ENCODE results near the gene NDUFS2. TPM values are rescaled to one million over a fixed set of nuclear protein-coding genes. Genes with fewer than 3 reads are reported as not detected.

The NDUFS2 gene
- polyA plus RNA-seq, 1 donor from 2014 or later = 71.3 TPM

DNA sequence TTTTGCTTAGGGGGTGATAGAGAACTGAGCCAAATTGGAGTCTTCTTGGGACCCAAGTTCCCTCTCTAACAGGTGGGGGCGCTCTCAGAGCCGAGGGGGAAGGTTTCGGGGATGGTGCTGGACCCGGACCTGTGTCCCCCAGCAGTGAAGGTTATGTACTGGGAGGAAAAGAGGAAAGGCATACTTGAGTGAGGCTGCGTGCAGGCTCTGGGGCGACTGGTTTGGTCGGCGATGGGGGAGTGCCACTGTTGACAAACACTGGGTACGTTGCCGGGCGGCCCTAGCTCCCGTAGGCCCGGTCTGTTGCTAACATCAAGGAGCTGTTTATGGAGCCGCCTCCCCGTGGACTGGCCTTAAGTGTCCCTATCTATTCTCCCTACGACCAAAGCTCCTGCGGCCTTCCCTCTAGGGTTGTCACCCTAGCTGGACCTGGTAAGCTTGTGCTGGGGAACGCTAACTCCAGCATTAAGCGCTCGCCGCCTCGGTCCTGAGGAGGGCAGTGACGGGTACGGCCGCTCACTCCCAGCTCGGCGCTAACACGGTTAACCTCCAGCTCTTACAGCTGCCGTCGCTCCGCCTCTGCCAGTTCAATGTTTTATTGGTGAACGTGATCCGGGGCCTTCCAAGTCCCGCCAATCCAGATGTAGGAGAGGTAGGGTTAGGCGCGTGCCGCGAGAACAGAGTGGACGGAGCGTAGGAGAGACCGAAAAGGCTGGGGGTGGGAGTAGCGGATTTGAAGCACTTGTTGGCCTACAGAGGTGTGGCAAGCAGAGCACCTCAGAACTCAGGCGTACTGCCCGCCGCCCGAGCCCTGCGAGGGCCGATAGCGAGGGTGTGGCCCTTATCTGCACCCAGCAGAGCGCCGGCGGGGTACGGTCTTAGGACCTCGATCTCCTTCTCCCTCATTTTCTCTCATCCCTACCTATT lies 36.2 kb upstream of the NDUFS2 start, which contains the start of gene PPOX:
PPOX (plus strand) TSS at position 685 of the 927 bp plus-strand sequence. CDS start 422 bp downstream, outside the sequence.
- peak within 1 kb of the TSS; percentile 95 to 98 (median 97) for H3K27ac Mint-ChIP-seq
- peaks cover 10 to 29% (median 27%) of the 10 kb centered on the region in 3 donors for H3K4me1 Mint-ChIP-seq
- H3K27me3 Mint-ChIP-seq = no peaks in the 10 kb centered on the region
- peak within 1 kb of the TSS; percentile 86 to 93 (median 92) for H3K4me3 Mint-ChIP-seq
- H3K9me3 Mint-ChIP-seq = no peaks in the 10 kb centered on the region
- H3K36me3 Mint-ChIP-seq = peaks cover 3% of the 10 kb centered on the region

DNA sequence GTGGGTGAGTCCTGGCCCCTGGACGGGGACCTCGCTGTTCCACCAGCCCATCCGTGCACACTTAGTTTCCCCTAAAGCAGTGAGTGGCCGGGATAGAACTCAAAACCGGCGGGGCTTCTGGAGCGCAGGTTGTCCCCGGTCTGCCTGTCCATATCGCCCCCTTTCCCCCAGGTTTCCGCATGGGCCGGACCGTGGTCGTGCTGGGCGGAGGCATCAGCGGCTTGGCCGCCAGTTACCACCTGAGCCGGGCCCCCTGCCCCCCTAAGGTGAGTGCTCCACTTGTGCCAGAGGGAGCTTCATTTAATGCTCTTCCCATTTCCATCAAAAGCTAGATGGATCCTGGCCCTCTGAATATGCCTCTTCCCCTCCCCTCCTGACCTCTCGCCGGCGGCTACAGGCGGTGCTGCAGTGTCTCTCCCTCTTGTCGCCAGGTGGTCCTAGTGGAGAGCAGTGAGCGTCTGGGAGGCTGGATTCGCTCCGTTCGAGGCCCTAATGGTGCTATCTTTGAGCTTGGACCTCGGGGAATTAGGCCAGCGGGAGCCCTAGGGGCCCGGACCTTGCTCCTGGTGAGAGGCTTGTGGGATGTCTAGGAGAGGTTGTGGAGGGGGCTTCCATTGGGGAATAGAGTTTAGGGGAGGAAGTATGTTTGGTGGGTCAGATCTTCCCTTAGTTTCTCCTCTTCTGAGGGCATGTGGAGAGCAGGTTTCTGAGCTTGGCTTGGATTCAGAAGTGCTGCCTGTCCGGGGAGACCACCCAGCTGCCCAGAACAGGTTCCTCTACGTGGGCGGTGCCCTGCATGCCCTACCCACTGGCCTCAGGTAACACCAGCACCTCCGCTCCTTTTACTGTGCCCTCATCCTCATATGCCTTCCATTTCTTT lies 35.3 kb upstream of the NDUFS2 start:
- Mint-ChIP-seq H3K27ac (peak overlapping the region; percentile 95 to 98 (median 97)), H3K27me3 (no peaks in the 10 kb centered on the region), H3K4me3 (peak overlapping the region; percentile 86 to 93 (median 92)), H3K4me1 (peaks cover 10 to 23% (median 18%) of the 10 kb centered on the region in 3 donors), H3K9me3 (no peaks in the 10 kb centered on the region), H3K36me3 (peaks cover 3% of the 10 kb centered on the region)

DNA sequence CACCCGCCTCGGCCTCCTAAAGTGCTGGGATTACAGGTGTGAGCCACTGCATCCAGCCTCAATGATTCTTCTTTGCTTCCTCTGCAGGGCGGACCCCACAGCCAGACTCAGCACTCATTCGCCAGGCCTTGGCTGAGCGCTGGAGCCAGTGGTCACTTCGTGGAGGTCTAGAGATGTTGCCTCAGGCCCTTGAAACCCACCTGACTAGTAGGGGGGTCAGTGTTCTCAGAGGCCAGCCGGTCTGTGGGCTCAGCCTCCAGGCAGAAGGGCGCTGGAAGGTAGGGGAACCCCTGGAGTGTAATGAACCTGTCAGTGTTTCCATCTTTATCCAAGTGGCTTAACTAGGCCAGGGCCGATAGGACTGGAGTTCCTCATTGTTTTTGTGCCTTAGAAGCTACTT lies 33.3 kb upstream of the NDUFS2 start:
- H3K36me3 Mint-ChIP-seq = peaks cover 2% of the 10 kb centered on the region

DNA sequence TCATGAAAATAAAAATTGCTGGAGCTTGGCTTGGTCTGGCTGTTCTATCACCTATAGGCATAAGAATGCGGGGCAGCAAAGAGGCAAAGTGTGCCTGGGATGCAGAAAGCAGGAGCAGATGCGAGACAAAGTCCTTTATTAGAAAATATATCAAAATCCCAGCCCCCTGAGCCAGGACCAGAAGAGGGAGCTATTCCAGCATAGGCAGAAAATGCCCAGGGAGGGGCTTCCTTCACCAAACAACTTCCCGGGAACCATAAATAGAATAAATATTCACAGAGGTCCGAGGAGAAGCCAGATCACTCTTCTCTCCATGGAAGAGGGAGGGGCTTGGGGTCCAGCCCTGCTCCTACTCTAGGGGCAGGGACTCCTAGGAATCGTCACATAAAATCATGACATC lies 31.0 kb upstream of the NDUFS2 start:
- Mint-ChIP-seq H3K4me3 (peak overlapping the region in 1 of 4 donors; percentile 57), H3K27me3 (no peaks in the 10 kb centered on the region), H3K27ac (peak overlapping the region in 1 of 3 donors; percentile 86), H3K4me1 (peaks cover 3 to 27% (median 25%) of the 10 kb centered on the region in 3 donors), H3K9me3 (no peaks in the 10 kb centered on the region), H3K36me3 (peaks cover 2% of the 10 kb centered on the region)

More for the DNA sequence above, 33.3 kb upstream of the NDUFS2 start:
- Mint-ChIP-seq H3K9me3 (no peaks in the 10 kb centered on the region), H3K4me1 (peaks cover 10 to 20% (median 18%) of the 10 kb centered on the region in 3 donors), H3K4me3 (peak overlapping the region in 2 of 4 donors; percentile 78 to 93), H3K27me3 (no peaks in the 10 kb centered on the region), H3K27ac (peak overlapping the region in 1 of 3 donors; percentile 80)

DNA sequence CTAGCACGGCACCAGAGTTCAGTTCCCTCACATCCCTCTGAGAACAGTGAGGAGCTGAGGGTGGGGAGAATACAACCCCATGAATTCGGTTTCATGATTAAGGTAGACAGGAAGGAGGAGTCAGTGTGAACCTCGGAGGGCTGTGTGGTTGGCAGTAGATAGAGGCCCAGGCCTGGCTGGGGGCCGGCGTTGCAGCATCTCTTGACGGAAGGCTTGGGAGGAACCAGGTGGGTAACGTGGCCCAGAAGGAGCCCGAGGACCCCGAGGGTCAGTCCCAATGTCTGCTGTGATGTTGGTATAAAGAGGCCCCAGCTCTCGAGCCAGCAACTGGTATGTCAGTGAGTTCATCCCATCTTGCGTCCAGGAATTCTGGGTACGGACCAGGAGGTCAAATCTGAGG lies 30.5 kb upstream of the NDUFS2 start:
- Mint-ChIP-seq H3K4me3 (no peak overlapping the region), H3K9me3 (no peaks in the 10 kb centered on the region), H3K27ac (peak overlapping the region in 1 of 3 donors; percentile 86), H3K4me1 (peaks cover 4 to 30% (median 30%) of the 10 kb centered on the region in 3 donors), H3K36me3 (peaks cover 2% of the 10 kb centered on the region), H3K27me3 (no peaks in the 10 kb centered on the region)

DNA sequence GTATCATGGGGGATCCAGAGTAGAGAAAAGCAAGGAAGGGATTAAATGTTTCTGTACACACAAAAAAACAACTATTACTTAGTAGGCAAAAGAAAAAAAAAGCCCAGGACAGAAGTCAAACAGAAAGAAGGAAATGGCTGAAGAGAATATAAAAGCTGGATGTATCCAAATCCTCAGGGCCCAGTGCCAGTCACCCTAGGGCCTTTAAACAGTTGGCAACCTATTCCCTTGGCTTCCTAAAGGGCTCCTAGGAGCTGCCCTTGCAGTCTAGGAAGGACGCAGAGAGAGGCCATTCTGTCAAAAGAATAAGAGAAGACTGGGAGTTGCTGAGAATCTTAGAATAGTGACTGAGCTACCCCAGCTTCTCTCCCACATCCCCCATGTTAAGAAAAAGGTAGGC lies 29.8 kb upstream of the NDUFS2 start:
- peak overlapping the region in 1 of 3 donors; percentile 12 for H3K27ac Mint-ChIP-seq
- H3K36me3 Mint-ChIP-seq = peaks cover 2% of the 10 kb centered on the region
- H3K4me3 Mint-ChIP-seq = peak overlapping the region in 1 of 4 donors; percentile 59
- no peaks in the 10 kb centered on the region for H3K9me3 Mint-ChIP-seq
- no peaks in the 10 kb centered on the region for H3K27me3 Mint-ChIP-seq
- H3K4me1 Mint-ChIP-seq = peaks cover 9 to 29% (median 25%) of the 10 kb centered on the region in 3 donors

DNA sequence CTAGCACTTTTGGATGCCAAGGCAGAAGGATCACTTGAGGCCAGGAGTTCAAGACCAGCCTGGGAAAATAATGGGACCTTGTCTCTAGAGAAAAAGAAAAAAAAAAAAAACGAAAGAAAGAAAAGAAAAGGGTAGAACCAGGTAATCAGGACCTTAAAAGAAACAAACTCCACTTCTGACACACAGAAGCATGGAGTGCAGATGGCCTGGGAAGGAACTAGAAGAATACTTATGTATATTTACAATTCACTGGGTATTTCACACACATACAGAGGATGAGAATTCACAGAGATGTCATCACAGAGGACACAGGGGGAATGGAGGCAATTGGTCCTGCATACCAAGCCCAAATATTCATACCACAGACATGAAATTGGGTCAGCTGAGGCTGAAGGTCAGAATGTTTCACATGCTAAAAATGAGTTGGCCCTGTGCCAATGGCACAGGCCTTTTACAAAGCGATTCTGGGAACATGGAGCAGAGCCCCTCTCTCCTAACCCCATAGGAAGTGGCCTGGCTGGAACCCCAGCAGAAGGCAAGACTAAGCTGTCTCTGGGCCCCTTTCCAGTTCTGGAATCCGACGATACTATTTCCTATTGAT lies 29.3 kb upstream of the NDUFS2 start:
- H3K9me3 Mint-ChIP-seq = no peaks in the 10 kb centered on the region
- H3K27me3 Mint-ChIP-seq = no peaks in the 10 kb centered on the region
- H3K27ac Mint-ChIP-seq = no peak overlapping the region
- peaks cover 14 to 31% (median 27%) of the 10 kb centered on the region in 3 donors for H3K4me1 Mint-ChIP-seq
- H3K36me3 Mint-ChIP-seq = peaks cover 2% of the 10 kb centered on the region
- peak overlapping the region in 2 of 4 donors; percentile 59 to 76 for H3K4me3 Mint-ChIP-seq

DNA sequence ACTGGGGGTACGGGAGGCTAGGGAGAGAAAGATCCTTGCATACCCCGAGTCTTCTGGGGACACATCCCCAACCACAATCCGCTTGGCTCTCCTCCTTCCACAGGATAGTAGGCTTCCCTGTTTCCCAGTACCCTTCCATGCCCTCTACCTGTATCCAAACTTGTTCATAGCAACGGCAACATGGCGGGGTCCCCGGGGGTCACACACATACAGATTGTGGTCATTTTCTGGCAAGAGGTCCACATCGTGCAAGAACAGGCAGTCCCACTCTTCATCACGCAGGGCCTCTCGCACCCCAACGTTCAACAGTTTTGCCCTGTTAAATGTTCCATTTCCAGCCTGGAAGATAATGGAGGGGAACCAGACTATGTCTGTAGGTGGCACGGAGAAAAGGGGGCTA lies 28.5 kb upstream of the NDUFS2 start:
- no peaks in the 10 kb centered on the region for H3K9me3 Mint-ChIP-seq
- no peaks in the 10 kb centered on the region for H3K27me3 Mint-ChIP-seq
- peaks cover 20 to 35% (median 31%) of the 10 kb centered on the region in 3 donors for H3K4me1 Mint-ChIP-seq
- H3K36me3 Mint-ChIP-seq = peaks cover 2% of the 10 kb centered on the region
- peak overlapping the region in 2 of 4 donors; percentile 59 to 87 for H3K4me3 Mint-ChIP-seq
- peak overlapping the region in 1 of 3 donors; percentile 39 for H3K27ac Mint-ChIP-seq

DNA sequence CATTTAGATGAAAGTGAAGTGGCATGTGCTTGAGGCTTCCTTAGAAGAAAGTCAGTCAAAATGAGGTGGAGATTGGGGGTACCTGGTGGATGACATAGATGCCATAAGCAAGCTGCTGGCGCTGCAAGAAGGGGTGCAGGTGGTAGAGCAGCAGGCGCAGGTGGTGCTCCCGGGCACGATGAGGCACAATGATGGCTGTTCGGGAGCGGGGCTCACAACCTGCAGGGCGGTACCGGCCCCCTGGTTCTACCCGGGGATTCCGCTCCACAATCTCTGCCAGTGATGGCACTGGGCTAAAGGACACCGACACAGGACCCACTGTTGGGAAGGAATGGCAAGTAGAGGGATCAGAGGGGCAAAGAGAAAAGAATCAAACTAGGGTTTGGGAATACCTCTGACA lies 27.3 kb upstream of the NDUFS2 start:
- H3K36me3 Mint-ChIP-seq = peaks cover 2% of the 10 kb centered on the region
- H3K4me1 Mint-ChIP-seq = peaks cover 20 to 35% (median 31%) of the 10 kb centered on the region in 3 donors
- H3K4me3 Mint-ChIP-seq = peak overlapping the region in 2 of 4 donors; percentile 92 to 97
- no peaks in the 10 kb centered on the region for H3K9me3 Mint-ChIP-seq
- peak overlapping the region in 1 of 3 donors; percentile 71 for H3K27ac Mint-ChIP-seq
- no peaks in the 10 kb centered on the region for H3K27me3 Mint-ChIP-seq

DNA sequence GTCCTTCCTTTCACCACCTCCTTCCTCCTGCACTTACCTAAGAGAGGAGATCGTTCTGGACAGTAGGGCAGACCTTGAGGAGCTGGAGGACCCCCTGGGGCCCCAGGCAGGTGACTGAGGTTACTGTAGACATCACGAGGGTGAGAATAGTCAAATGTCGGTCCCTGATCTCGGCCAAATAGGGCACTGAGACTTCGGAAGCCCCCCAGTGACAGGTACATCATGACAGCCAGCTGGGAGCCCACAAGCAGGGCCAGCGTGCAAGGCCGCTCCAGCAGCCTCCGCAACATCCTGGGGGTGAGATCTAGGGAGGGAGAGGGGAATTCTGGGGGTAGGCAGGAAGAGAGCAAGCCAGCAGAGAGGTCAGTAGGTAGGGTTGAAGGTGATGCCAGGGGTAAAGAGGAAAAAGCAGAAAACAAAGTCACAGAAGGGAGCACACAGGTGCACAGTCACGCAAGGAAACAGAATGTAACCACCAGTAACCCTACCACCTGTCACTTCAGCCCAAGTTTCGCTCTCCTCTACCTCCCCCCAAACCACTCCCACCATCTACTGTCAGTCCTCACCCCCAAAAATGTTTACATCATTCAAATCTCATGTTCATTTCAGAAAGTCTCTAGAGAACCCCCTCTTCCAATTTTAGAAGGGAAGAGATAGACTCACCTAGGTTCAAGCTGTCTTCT lies 26.3 kb upstream of the NDUFS2 start:
- H3K4me1 Mint-ChIP-seq = peaks cover 26 to 42% (median 39%) of the 10 kb centered on the region in 3 donors
- H3K27me3 Mint-ChIP-seq = no peaks in the 10 kb centered on the region
- peak overlapping the region; percentile 92 to 100 (median 98) for H3K4me3 Mint-ChIP-seq
- peak overlapping the region; percentile 23 to 100 (median 85) for H3K27ac Mint-ChIP-seq
- peaks cover 2% of the 10 kb centered on the region for H3K36me3 Mint-ChIP-seq
- H3K9me3 Mint-ChIP-seq = no peaks in the 10 kb centered on the region

DNA sequence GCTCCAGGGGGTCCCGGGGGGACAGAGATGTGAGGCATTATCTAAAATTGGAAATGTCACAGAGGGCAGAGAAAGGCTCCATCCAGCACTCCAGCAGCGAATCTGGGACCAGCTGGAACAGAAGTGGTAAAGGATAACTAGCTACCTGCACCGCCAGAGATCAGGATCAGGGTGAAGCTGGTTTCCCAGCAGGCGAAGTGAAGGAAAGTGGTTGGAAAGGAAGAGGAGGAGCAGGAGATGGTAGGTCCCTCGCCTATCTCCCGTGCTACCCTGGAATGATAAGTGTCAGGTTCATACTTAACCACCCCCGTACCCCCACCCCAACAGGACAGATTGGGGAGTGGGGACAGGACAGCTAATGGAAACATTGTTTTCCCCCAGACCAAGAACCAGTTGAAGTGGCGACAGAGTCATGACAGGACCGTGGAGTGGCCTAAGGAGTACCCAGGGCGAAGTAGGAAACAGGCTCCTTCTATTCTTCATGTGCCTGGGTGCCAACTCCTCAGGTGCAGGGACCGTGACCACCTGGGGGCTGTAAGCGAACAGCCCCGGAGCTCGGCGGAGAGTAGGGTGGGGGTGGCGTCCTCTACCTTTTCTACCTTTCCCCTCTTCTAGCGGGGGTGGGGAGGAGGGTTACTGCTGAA lies 25.6 kb upstream of the NDUFS2 start:
- H3K4me1 Mint-ChIP-seq = peaks cover 26 to 44% (median 37%) of the 10 kb centered on the region in 3 donors
- H3K27ac Mint-ChIP-seq = peak overlapping the region; percentile 85 to 100 (median 99)
- no peaks in the 10 kb centered on the region for H3K9me3 Mint-ChIP-seq
- peak overlapping the region; percentile 92 to 100 (median 98) for H3K4me3 Mint-ChIP-seq
- no peaks in the 10 kb centered on the region for H3K27me3 Mint-ChIP-seq
- H3K36me3 Mint-ChIP-seq = peaks cover 2% of the 10 kb centered on the region

DNA sequence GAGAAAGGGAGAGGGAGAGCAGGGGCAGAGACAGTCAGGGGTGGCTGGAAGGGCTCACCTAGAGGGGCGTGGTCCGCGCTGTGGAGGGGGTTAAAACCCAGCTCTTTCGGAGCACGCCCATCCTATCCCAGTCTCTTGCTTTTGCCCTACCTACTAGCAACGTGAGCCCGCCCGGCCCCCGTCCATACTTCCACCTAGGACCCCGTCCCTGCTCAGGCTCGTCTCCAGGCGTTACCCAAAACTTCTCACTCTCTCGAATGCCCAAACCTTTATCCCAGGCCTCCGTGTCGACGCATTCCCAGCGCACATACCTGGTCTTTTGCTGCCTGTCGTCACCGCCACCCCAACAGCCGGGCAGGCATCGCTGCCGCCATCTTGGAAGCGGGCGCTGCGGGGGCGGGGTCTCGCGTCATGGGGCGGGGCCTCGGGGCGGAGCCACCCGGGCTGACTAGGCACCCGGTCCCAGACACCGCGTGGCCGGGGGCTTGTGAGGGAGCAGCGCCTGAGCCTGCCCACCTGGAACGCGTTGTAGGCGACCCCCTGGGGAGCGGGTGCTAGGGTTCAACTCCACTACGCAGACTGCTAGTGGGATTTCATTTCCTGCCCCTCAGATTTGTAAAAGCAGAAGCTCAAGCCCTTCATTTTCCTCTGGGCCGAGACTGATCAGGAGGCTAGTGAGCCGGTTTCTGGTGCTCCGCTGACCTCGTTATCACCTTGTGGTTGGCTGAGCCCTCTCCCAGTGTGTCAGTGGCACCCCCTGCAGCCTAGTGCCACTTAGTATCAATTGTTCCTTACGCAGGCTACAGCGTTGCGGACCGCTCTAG lies 24.8 kb upstream of the NDUFS2 start, which contains the start of gene B4GALT3:
B4GALT3 (minus strand) TSS at position 396 of the 824 bp plus-strand sequence. CDS start 1,447 bp downstream, outside the sequence.
- Mint-ChIP-seq H3K27me3 (no peaks in the 10 kb centered on the region), H3K9me3 (no peaks in the 10 kb centered on the region), H3K4me1 (peaks cover 30 to 49% (median 41%) of the 10 kb centered on the region in 3 donors), H3K36me3 (peaks cover 2% of the 10 kb centered on the region), H3K27ac (peak within 1 kb of the TSS; percentile 85 to 100 (median 99)), H3K4me3 (peak within 1 kb of the TSS; percentile 92 to 100 (median 98))

DNA sequence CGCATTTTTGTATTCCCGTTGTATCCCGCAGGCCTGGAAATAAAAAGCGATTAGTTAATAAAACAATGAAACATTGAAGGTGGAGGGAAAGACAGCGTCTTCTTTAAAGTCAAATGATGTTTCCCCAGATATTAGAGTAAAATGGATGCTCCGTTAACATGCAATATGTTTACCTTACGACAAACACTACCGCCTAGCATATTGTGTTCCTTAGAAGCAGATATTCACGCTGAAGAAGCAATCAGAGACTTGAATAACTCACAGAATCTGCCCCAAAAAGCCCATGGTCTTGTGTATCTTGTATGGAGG lies 24.3 kb upstream of the NDUFS2 start:
- H3K36me3 Mint-ChIP-seq = peaks cover 3% of the 10 kb centered on the region
- no peaks in the 10 kb centered on the region for H3K27me3 Mint-ChIP-seq
- peak overlapping the region; percentile 92 to 100 (median 98) for H3K4me3 Mint-ChIP-seq
- peak overlapping the region; percentile 85 to 100 (median 99) for H3K27ac Mint-ChIP-seq
- no peaks in the 10 kb centered on the region for H3K9me3 Mint-ChIP-seq
- H3K4me1 Mint-ChIP-seq = peaks cover 32 to 53% (median 41%) of the 10 kb centered on the region in 3 donors
